B cell (primary cell): ENCODE results near the gene IQCK.

Experiments used
- CTCF ChIP-seq: fragments of 200-600 bp; IDR thresholded peaks from one replicate; pipeline ENCODE4 v1.8.0; 2022; ENCODE audit warnings: antibody characterized with exemption, mild to moderate bottlenecking
- EZH2 ChIP-seq: IDR thresholded peaks from 2 replicates; pipeline ENCODE4 v1.6.1; 2012; ENCODE audit warnings: borderline replicate concordance, low read depth, mild to moderate bottlenecking, moderate library complexity, low read length; ENCODE audit not compliant: insufficient read depth, poor library complexity, severe bottlenecking

DNA sequence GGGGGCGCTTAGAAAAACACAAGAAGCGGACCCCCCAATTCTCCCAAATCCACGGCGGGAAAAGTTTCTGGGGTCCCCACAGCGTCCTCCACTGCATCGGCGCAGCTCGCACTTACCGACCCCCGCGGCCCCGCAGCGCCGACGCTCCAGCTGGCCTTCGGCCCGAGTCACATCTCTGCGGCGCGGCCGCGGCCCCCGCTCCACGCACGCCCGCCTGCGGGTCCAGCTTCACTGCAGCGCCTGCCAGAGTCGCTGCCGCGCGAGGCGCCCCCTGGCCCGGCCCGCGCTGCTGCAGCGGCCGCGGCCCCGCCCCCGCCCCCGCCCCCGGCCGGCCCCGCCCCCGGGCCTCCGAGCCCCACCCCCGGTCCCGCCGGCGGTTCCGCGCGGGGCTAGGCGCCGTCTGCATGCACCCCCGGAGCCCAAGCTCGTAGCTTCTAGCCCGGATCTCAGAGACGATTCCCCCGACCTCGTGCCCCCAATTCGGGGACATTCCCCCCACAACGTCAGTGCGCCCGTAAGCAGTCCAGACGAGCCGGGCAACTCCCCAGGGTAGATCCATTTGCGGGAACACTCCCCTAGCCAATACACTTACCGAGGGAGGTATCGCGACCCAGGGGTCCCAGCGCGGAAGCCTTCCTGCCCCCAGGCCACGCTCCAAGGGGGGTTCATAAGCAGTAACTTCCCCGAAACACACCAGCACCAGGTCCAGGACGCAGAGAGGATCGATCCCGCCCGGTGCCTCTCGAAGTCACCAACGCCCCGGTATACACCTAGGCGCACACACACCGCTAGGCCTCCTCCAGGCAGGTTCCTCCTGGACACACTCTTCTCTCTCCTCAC lies 166.8 kb downstream of the IQCK start, which contains the start of gene GPRC5B:
- TF ChIP-seq CTCF: no peak
- no peak for TF ChIP-seq EZH2
